MCF 10A (cell line): ENCODE data around the gene MYO5C. TPM values are rescaled to one million over a fixed set of nuclear protein-coding genes. Genes with fewer than 3 reads are reported as not detected.

Experiments
- BruUV-seq: library from RNA; stranded (reverse); fragments of 400-500 nt; replicated peaks from 2 replicates; lab custom pipeline; 2021; lab: Mats Ljungman, UMichigan
- CTCF ChIA-PET: fragments of 300-600 bp; sonication (Branson Sonifier 250); formaldehyde crosslinking; extraction: SDS; loops from one replicate; lab custom pipeline; 2021; ENCODE audit warnings: antibody characterized with exemption, inconsistent platforms; lab: Yijun Ruan, JAX
- POLR2A ChIA-PET: fragments of 300-600, 350-650 bp; sonication (Branson Sonifier 250); formaldehyde crosslinking; extraction: SDS; loops from one replicate; lab custom pipeline; 2020; ENCODE audit warnings: antibody characterized with exemption, inconsistent platforms; lab: Yijun Ruan, JAX
- DNase-seq: peaks from one replicate; pipeline ENCODE4 v3.0.0-alpha.2; 2018; ENCODE audit not compliant: unreplicated experiment
- H3K27ac Mint-ChIP-seq: one replicate; pipeline ENCODE4 v1.8.0; 2022; ENCODE audit warnings: mild to moderate bottlenecking, low read depth, mixed read lengths; ENCODE audit not compliant: unreplicated experiment
- H3K27me3 Mint-ChIP-seq: one replicate; pipeline ENCODE4 v1.8.0; 2022; ENCODE audit warnings: mixed read lengths; ENCODE audit not compliant: insufficient read depth, unreplicated experiment
- H3K36me3 Mint-ChIP-seq: one replicate; pipeline ENCODE4 v1.8.0; 2022; ENCODE audit warnings: mild to moderate bottlenecking, moderate library complexity, mixed read lengths; ENCODE audit not compliant: insufficient read depth, unreplicated experiment
- H3K4me1 Mint-ChIP-seq: one replicate; pipeline ENCODE4 v1.8.0; 2022; ENCODE audit warnings: mixed read lengths; ENCODE audit not compliant: insufficient read depth, unreplicated experiment
- H3K4me3 Mint-ChIP-seq: one replicate; pipeline ENCODE4 v1.8.0; 2022; ENCODE audit warnings: mild to moderate bottlenecking, moderate library complexity, mixed read lengths; ENCODE audit not compliant: unreplicated experiment
- H3K9me3 Mint-ChIP-seq: one replicate; pipeline ENCODE4 v1.8.0; 2022; ENCODE audit warnings: mixed read lengths; ENCODE audit not compliant: unreplicated experiment
- intact Hi-C: fragments of 100-400 bp; cut with micrococcal nuclease; formaldehyde crosslinking; loops from 2 replicates; pipeline ENCODE4 v1.14.1; 2022
- total RNA-seq: library from RNA; stranded (reverse); gene quantifications from 2 replicates; pipeline ENCODE4 v1.2.3, GENCODE V29; 2022
- TF ChIP-seq, protein P1 (sequence below): fragments of 200-600 bp; IDR thresholded peaks from one replicate; pipeline ENCODE4 v1.8.0; 2022; ENCODE audit warnings: antibody characterized with exemption, mild to moderate bottlenecking; ENCODE audit not compliant: unreplicated experiment

MYO5C gene
- total RNA-seq, 1 experiment from 2014 or later: 29.4 TPM

DNA sequence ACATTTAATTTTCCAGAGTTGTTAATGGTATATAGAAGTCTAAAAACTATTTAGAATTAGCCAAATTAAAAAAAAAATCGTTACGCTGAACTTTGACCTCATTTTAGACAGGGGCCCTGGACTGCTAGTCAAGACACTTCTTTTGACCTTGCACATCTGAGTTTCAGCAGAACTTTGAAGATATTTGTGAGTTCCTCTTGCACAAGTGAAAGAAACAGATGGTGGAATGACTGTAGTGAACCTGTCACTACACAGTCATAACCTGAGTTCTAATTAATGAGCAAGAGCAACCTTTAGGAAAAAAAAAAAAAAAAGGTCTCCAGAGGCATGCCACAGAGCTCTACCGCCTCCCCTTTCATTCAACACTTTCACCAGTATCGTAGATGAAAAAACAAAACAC is 5.3 kb downstream of the MYO5C start:
- Mint-ChIP-seq H3K27ac (peak overlapping the region; percentile 89), H3K36me3 (no peaks in the 10 kb centered on the region), H3K4me3 (peak overlapping the region; percentile 56), H3K9me3 (no peaks in the 10 kb centered on the region), H3K4me1 (peaks cover 58% of the 10 kb centered on the region), H3K27me3 (no peaks in the 10 kb centered on the region)
- intact Hi-C loops: no loop called here
- no peak for DNase-seq
- POLR2A ChIA-PET: interaction anchor here (0.6 to 2.5 kb wide), 7 partner anchors 10 to 268 kb away, joined by 3 to 11 read pairs (median 4); no protein-coding TSS in a partner anchor
- TF ChIP-seq, protein P1, sequence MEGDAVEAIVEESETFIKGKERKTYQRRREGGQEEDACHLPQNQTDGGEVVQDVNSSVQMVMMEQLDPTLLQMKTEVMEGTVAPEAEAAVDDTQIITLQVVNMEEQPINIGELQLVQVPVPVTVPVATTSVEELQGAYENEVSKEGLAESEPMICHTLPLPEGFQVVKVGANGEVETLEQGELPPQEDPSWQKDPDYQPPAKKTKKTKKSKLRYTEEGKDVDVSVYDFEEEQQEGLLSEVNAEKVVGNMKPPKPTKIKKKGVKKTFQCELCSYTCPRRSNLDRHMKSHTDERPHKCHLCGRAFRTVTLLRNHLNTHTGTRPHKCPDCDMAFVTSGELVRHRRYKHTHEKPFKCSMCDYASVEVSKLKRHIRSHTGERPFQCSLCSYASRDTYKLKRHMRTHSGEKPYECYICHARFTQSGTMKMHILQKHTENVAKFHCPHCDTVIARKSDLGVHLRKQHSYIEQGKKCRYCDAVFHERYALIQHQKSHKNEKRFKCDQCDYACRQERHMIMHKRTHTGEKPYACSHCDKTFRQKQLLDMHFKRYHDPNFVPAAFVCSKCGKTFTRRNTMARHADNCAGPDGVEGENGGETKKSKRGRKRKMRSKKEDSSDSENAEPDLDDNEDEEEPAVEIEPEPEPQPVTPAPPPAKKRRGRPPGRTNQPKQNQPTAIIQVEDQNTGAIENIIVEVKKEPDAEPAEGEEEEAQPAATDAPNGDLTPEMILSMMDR: no peak
- CTCF ChIA-PET: interaction anchor here (0.6 to 4.6 kb wide), 4 partner anchors 13 to 444 kb away, joined by 4 to 34 read pairs (median 4); no protein-coding TSS in a partner anchor
- BruUV-seq: no TSS peak

DNA sequence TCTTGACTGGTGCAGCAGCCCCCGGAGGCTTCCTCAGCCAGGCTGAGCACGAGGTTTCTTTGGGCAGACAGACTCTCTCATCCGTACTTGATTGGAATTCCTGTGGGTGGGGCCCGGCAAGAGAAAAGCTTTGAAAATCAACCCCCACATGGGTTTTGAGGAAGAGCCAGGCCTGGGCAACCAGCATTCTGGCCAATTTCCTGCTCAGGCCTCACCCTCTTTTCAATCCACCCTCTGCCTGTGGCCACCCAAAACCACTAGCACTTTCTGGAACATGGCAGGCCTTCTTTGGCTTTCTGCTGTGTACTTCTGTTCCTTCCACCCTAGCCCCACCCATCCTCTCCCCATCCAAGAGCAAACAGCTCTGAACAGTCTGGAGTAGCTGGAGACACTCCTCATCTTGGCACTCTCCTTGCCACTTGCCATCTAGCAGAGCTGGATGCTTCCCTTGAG is 5.9 kb downstream of the MYO5C start:
- intact Hi-C loops: no loop called here
- DNase-seq: peak; percentile 45
- H3K4me1 Mint-ChIP-seq: peaks cover 58% of the 10 kb centered on the region
- TF ChIP-seq, protein P1: no peak
- no TSS peak for BruUV-seq
- H3K36me3 Mint-ChIP-seq: no peaks in the 10 kb centered on the region
- H3K4me3 Mint-ChIP-seq: peak overlapping the region; percentile 56
- no peaks in the 10 kb centered on the region for H3K9me3 Mint-ChIP-seq
- no peaks in the 10 kb centered on the region for H3K27me3 Mint-ChIP-seq
- CTCF ChIA-PET: interaction anchor here (0.7 to 4.6 kb wide), 5 partner anchors 12 to 444 kb away, joined by 3 to 34 read pairs (median 3); no protein-coding TSS in a partner anchor
- peak overlapping the region; percentile 89 for H3K27ac Mint-ChIP-seq
- POLR2A ChIA-PET: interaction anchor here (0.6 to 3.0 kb wide), 8 partner anchors 10 to 362 kb away, joined by 3 to 16 read pairs (median 4); no protein-coding TSS in a partner anchor

DNA sequence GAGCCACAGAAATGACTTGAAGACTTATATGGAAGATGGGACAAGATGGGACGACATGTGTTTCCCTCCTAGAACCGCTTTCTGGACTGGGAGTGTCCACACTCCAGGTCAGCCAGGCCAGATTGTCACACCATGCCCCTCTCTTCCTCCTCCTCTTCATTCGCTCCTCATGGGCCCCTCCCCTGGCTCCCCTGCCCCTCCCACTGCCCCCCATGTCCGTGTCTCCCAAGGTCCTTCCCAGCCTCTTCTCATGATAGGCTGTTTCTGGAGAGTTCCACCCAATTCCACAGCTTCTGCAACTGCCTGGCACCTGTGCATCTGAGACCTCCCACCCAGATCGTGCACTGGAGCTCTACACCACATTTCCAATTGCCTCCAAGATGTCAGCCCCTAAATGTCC is 6.6 kb downstream of the MYO5C start:
- no peaks in the 10 kb centered on the region for H3K27me3 Mint-ChIP-seq
- POLR2A ChIA-PET: interaction anchor here (0.6 to 3.0 kb wide), 10 partner anchors 12 to 363 kb away, joined by 3 to 16 read pairs (median 6); no protein-coding TSS in a partner anchor
- CTCF ChIA-PET: interaction anchor here (0.9 to 4.6 kb wide), 7 partner anchors 10 to 443 kb away, joined by 3 to 34 read pairs (median 3); no protein-coding TSS in a partner anchor
- DNase-seq: no peak
- H3K4me3 Mint-ChIP-seq: peak overlapping the region; percentile 56
- H3K27ac Mint-ChIP-seq: peak overlapping the region; percentile 89
- TF ChIP-seq, protein P1: no peak
- no peaks in the 10 kb centered on the region for H3K36me3 Mint-ChIP-seq
- intact Hi-C loops: no loop called here
- H3K9me3 Mint-ChIP-seq: no peaks in the 10 kb centered on the region
- H3K4me1 Mint-ChIP-seq: peaks cover 52% of the 10 kb centered on the region
- no TSS peak for BruUV-seq

DNA sequence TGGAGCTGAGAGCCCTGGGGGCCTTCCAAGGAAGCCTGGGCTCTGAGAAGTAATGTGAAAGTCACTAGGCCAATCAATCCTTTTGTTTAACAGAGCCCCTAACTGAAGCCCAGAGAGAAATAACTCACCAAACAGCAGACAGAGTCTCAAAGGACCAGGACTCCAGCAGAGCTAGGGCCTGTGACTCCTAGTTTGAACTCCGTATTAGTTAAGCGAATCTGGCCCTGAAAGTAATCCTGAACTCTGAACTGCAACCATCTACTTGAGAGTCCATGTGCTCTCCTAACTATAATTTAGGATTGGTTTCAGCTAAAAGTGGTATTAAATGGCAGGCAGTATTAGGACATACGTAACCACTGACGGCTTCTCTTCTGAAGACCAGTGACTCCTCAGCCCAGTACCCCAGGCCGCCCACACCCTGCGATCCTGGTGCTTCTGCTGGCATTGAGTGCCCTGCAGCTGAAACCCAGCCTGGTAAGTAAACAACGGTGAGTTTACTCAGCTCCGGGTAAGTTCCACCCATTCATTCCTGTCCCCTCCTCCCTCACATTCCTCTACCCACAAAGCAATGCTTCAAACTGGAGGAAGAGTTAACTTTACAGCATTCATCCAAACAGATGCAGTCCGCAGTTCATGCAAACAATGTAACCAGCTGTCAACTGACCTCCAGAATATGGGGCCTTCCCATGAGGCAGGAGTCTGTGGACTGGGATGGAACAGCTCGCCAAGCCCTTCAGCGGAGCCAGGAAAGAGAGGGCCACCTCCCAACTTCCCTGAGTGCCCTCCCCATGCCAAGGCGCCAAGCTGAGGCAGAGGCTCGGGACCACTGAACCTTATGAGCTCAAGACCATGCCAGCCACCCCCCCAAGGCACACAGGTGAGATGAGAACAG is 7.3 kb downstream of the MYO5C start:
- Mint-ChIP-seq H3K4me3 (peak overlapping the region; percentile 56), H3K36me3 (no peaks in the 10 kb centered on the region), H3K4me1 (peaks cover 45% of the 10 kb centered on the region), H3K27ac (peak overlapping the region; percentile 89), H3K27me3 (no peaks in the 10 kb centered on the region), H3K9me3 (no peaks in the 10 kb centered on the region)
- TSS peak; percentile 51 for BruUV-seq
- ChIA-PET POLR2A (interaction anchor here (0.5 to 3.0 kb wide), 22 partner anchors 8 to 443 kb away, joined by 3 to 16 read pairs (median 4); partner anchors contain the start of genes ATOSA and MYO5C), CTCF (interaction anchor here (0.6 to 4.6 kb wide), 11 partner anchors 10 to 444 kb away, joined by 3 to 34 read pairs (median 3); no protein-coding TSS in a partner anchor)
- TF ChIP-seq, protein P1: no peak
- DNase-seq: peak; percentile 89
- intact Hi-C loops: no loop called here
